ENCODE data around the gene ADH4. TPM values are rescaled to one million over a fixed set of nuclear protein-coding genes. Genes with fewer than 3 reads are reported as not detected.

Gene ADH4
- total RNA-seq, 1 donor, result not detected

DNA sequence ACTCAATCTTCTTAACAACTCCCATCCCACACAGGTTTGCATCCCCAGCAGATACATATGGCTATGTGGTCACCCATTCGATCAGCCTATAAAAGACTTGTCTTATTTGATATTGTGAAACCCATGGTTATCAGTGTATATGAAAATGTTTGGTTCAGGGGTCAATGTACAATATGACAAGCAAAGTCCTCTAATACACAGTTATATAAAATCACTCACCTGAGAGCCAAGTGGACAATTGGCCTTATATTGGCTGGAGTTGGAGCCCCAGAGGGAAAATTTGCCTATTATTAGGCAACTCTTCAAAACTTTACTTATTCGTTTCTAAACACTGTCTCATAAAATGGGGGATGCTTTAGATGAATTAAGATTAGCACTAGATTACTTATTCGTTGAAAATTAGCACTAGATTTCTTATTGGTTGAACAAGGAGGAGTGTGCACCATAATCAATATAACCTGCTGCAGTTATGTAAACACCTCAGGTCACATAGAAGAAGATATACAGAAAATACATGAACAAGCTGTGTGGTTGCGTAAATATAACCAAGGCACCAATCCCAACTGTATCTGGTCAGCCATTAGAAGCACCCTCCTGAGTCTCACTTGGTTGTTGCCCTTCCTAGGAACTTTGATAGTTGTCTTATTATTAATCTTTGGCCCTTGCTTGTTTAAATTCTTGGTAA is 10.7 kb upstream of the ADH4 start:
- no peak overlapping the region for H3K4me3 ChIP-seq (ENCODE audit: low read depth, low read length)
- TF ChIP-seq, protein P1, sequence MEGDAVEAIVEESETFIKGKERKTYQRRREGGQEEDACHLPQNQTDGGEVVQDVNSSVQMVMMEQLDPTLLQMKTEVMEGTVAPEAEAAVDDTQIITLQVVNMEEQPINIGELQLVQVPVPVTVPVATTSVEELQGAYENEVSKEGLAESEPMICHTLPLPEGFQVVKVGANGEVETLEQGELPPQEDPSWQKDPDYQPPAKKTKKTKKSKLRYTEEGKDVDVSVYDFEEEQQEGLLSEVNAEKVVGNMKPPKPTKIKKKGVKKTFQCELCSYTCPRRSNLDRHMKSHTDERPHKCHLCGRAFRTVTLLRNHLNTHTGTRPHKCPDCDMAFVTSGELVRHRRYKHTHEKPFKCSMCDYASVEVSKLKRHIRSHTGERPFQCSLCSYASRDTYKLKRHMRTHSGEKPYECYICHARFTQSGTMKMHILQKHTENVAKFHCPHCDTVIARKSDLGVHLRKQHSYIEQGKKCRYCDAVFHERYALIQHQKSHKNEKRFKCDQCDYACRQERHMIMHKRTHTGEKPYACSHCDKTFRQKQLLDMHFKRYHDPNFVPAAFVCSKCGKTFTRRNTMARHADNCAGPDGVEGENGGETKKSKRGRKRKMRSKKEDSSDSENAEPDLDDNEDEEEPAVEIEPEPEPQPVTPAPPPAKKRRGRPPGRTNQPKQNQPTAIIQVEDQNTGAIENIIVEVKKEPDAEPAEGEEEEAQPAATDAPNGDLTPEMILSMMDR (IDR thresholded peaks at IDR 0.05; ENCODE audit: insufficient read depth, low read length), result no peak

DNA sequence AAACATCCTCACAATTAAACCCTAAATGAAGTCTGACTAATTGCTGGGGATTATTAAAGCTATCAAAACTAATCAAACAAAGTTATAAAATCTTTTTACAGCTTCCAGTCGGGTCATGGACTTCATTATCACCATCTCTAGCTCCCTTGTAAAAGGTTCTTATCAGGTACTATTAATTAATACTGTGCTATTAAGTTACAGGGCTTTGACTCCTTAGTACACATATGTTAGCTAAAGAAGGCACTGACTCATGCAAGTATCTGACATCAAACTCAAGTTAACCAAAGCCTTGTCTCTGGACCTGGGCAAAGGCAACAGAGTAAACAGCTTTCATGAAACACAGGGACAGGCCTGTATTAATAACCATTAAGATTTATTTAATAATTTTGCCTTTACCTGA is 7.9 kb upstream of the ADH4 start:
- DNase-seq (ENCODE audit: low read depth), result no peak
- TF ChIP-seq, protein P1 (IDR thresholded peaks at IDR 0.05; ENCODE audit: insufficient read depth, low read length), result no peak
- no peak overlapping the region for H3K4me3 ChIP-seq (ENCODE audit: low read depth, low read length)

More for the DNA sequence above, 10.7 kb upstream of the ADH4 start:
- no peak for DNase-seq (ENCODE audit: low read depth)

DNA sequence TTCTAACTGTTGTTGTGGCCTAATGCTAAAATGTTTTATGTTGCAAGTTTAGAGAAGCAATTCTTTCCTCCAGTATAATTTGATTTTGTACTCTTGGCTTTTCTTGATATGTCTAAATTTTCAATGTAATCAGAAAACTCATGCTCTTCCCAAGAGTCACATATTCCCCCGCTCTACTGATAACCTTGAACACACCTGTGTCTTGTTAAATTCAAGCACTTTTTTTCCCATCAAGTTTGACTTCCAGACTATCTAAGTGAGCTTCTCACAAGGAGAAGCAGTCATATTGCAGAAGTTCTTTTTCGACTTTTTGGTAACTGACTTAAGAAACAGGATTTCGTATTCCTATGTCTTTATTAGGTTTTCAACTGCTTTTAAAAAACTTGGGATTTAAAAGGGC is 7.4 kb upstream of the ADH4 start:
- TF ChIP-seq, protein P1 (IDR thresholded peaks at IDR 0.05; ENCODE audit: insufficient read depth, low read length), result no peak
- DNase-seq (ENCODE audit: low read depth), result no peak

DNA sequence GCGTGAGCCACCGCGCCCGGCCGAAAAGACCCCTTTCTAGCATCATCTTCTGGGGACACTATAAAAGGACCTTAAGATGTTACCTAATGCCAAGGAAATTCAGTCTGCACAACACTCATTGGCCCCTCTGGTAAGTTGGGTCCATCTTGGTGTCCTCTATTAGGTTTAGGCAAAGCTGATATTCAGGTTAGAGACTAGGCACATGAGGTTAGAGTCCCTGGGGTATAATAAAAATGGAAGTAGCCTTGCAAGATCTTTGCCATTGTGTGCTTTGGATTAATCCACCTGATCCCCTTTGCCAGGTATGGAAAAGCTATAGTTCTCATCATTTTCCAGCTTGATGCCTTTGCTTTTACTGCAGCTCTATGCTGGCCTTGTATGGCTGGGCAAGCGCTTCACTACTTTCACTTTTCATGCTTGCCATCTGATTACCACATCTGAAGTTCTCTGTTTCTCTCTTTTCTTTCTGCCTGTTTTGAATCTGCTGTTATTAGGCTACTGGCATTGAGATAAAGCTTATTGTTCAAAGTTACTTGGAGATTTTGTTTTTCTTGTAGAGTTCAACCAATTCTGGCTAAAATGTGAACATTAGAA is 5.4 kb upstream of the ADH4 start:
- TF ChIP-seq, protein P1 (IDR thresholded peaks at IDR 0.05; ENCODE audit: insufficient read depth, low read length), result no peak
- DNase-seq (ENCODE audit: low read depth), result peak; percentile 17
- H3K4me3 ChIP-seq (ENCODE audit: low read depth, low read length), result no peak overlapping the region

More for the DNA sequence above, 7.4 kb upstream of the ADH4 start:
- H3K4me3 ChIP-seq (ENCODE audit: low read depth, low read length), result no peak overlapping the region

DNA sequence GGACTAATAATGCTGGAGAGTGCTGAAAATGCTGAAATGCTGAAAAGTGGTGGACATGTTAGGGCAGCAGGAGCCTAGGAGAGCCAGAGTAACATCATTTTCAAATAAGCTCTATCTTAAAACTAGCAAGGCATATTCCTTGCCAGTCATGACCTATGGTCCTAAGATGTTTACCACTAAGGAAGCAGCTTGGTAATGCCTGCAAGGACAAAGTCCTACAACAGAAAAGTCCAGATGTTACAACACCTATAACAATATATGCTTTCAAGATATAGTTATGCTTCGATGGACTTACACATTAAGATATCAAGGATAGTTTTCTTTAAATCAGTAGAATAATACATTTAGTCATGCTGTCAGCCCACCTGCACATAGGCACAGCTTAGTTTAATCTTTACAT is 4.5 kb upstream of the ADH4 start:
- DNase-seq (ENCODE audit: low read depth), result no peak
- no peak overlapping the region for H3K4me3 ChIP-seq (ENCODE audit: low read depth, low read length)
- TF ChIP-seq, protein P1 (IDR thresholded peaks at IDR 0.05; ENCODE audit: insufficient read depth, low read length), result no peak

DNA sequence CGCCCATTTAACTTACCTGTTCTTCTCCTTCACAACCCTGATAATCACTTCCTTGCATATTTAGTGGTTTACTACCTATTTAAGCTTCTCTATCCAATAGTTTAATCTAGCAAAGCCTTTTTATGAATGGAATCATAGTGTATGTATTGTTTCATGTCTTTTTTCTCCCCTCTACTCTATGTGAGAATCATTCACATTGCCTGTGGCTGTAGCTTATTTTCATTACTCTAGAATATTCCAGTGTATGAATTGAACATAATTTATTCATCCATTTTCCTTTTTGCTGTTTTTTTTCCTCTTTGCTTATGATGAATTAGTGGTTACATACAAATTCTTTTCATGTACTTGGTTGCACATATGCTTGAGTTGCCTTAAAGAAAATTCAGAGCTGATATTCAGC is 490 bp upstream of the ADH4 start:
- H3K4me3 ChIP-seq (ENCODE audit: low read depth, low read length), result no peak overlapping the region
- TF ChIP-seq, protein P1 (IDR thresholded peaks at IDR 0.05; ENCODE audit: insufficient read depth, low read length), result no peak
- DNase-seq (ENCODE audit: low read depth), result no peak
